Endometrial microvascular endothelial cells (primary cell): ENCODE measurements around the gene LAMB1. TPM values are rescaled to one million over a fixed set of nuclear protein-coding genes. Genes with fewer than 3 reads are reported as not detected.
"Not testable (repeated sequence)": the region's sequence is repeated elsewhere in the genome, so short reads cannot be mapped to it uniquely, and the experiment has no call there.

Source experiments
- in situ Hi-C: cut with HindIII; loops from 2 replicates; pipeline ENCODE4 v1.10.0; 2017; ENCODE audit warnings: low sequenced_read_pairs, low pct_unique_long_range_greater_than_20kb; ENCODE audit errors: inconsistent ontology term
- total RNA-seq: library from RNA; depleted of rRNA; stranded (reverse); fragments of >200 nt; gene quantifications from one replicate; pipeline ENCODE4 v1.2.3, GENCODE V29; 2015; ENCODE audit errors: inconsistent ontology term

Gene LAMB1
- total RNA-seq, 1 donor from 2014 or later = 262 TPM

GRCh38 chr7:107937531-107937930 lies 65.4 kb downstream of the LAMB1 start:
- in situ Hi-C loops = no loop called here

- in situ Hi-C loops = no loop called here
These were observed 66.6 kb downstream of the LAMB1 start for GRCh38 chr7:107936312-107936711.

- in situ Hi-C loops = no loop called here
These were observed 67.8 kb downstream of the LAMB1 start for GRCh38 chr7:107934991-107935770.

GRCh38 chr7:107933386-107934013 lies 69.5 kb downstream of the LAMB1 start:
- in situ Hi-C loops = no loop called here

- in situ Hi-C loops = no loop called here
These were observed 70.2 kb downstream of the LAMB1 start for GRCh38 chr7:107932805-107933204.

- in situ Hi-C loops = no loop called here
These were observed 71.0 kb downstream of the LAMB1 start for GRCh38 chr7:107931740-107932515.

GRCh38 chr7:107926481-107926880 lies 76.5 kb downstream of the LAMB1 start:
- in situ Hi-C loops = no loop called here

- in situ Hi-C loops = no loop called here
These were observed 78.0 kb downstream of the LAMB1 start for GRCh38 chr7:107924841-107925504.

GRCh38 chr7:107922886-107923285 lies 80.1 kb downstream of the LAMB1 start:
- in situ Hi-C loops = no loop called here

GRCh38 chr7:107921826-107922225 lies 81.1 kb downstream of the LAMB1 start:
- in situ Hi-C loops = not testable (repeated sequence)

- in situ Hi-C loops = no loop called here
These were observed 82.8 kb downstream of the LAMB1 start for GRCh38 chr7:107920048-107920772.

- in situ Hi-C loops = no loop called here
These were observed 84.0 kb downstream of the LAMB1 start for GRCh38 chr7:107918948-107919347.

- in situ Hi-C loops = no loop called here
These were observed 85.0 kb downstream of the LAMB1 start for GRCh38 chr7:107917763-107918651.

- in situ Hi-C loops = no loop called here
These were observed 87.4 kb downstream of the LAMB1 start for GRCh38 chr7:107915541-107915940.

- in situ Hi-C loops = no loop called here
These were observed 88.1 kb downstream of the LAMB1 start for GRCh38 chr7:107914831-107915230.

- in situ Hi-C loops = no loop called here
These were observed 89.1 kb downstream of the LAMB1 start for GRCh38 chr7:107913851-107914250.

- in situ Hi-C loops = no loop called here
These were observed 91.0 kb downstream of the LAMB1 start for GRCh38 chr7:107911981-107912380.

GRCh38 chr7:107909445-107909844 lies 93.5 kb downstream of the LAMB1 start:
- in situ Hi-C loops = no loop called here
